HG02973 (cell line): ENCODE results near the gene ARHGAP8.

Experiments used
- ATAC-seq: cut with Tn5 transposase; IDR thresholded peaks from one replicate; pipeline ENCODE4 v1.9.1; 2021; ENCODE audit warnings: moderate library complexity; ENCODE audit not compliant: unreplicated experiment

ARHGAP8 gene

GRCh38 chr22:44752285-44753188, at the start of gene ARHGAP8:
ARHGAP8 (plus strand) TSS chr22:44752575; CDS start chr22:44786528, 33,953 bp downstream.
- no peak for ATAC-seq

GRCh38 chr22:44703255-44703870, 49.0 kb upstream of the ARHGAP8 start:
- no peak for ATAC-seq

DNA sequence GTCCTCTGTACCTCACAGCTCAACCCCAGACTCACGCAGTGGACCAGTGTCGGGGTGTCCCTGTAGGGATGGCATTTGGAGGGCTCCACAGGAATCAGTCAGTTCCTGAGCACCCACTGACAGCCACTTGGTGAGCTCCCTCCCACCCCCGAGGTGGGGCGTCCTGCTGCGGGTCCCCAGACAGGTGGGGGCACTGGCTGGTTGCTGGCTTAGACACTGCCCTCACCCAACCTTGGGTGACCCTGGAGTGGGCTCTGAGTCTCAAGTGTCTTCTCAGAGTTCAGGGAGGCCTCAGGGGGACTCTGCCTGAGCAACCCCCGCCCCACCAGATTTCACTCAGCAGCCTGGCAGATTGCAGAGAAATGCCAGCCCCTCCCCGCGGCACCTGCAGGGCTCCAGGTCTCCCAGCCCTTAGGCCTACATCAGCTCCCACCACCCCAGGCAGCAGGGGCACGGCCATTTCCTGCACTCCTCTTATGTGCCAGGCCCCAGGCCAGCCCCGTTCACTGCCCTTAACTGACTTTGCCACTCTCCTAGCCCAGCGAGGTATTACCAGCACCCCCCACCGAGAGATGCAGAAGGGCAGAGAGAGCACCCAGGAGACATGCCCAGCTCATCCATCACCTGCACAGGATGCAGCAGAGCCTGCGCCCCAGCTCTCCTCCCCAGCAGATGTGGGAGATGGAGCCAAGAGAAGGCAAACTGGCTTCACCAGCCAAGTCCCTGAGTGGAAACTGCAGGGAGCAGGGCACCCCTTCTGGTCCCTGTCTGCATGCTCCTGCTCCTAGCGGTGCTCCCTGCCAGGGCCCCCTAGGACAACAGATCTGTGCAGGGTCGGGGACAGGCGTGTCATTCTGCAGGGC, 48.0 kb upstream of the ARHGAP8 start:
- no peak for ATAC-seq

- ATAC-seq, result no peak
Measured at GRCh38 chr22:44705022-44705297, 47.4 kb upstream of the ARHGAP8 start.

GRCh38 chr22:44706488-44706887, 45.9 kb upstream of the ARHGAP8 start:
- no peak for ATAC-seq

DNA sequence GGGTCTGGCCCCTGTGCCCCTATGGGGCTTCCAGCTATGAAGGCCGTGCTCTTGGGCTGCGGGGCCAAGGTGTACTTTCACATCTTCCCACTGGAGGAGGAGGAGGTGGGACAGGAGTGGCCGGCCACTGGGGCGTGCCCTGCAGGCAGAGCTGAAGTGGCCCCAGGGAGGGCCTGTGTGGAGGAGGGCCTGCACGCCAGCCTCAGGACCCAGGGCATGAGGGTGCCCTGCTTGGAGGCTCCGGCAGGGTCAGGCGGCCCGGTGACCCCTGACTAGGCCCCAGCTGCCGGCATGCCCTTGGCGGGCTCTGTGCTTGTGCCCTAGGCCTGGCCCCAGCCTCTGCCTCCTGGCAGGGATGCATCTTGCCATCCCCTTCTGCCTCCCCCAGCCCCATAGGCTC, 45.2 kb upstream of the ARHGAP8 start:
- ATAC-seq, result no peak

DNA sequence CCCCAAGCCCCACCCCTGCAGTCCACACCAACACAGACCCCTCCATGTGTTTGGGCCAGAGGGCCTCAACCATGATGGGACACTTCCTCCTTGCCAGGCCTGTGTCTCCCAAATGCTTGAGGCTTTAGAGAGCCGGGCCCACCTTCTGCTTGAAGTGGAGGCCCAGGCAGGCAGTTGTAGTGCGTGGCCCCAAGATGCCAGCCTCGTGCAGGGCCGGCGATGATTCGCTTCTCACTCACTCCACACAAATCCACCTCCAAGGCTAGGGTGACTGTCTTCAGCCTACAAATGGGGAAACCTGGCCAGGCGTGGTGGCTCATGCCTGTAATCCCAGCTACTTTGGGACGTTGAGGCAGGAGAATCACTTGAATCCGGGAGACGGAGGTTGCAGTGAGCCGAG, 44.6 kb upstream of the ARHGAP8 start:
- no peak for ATAC-seq

DNA sequence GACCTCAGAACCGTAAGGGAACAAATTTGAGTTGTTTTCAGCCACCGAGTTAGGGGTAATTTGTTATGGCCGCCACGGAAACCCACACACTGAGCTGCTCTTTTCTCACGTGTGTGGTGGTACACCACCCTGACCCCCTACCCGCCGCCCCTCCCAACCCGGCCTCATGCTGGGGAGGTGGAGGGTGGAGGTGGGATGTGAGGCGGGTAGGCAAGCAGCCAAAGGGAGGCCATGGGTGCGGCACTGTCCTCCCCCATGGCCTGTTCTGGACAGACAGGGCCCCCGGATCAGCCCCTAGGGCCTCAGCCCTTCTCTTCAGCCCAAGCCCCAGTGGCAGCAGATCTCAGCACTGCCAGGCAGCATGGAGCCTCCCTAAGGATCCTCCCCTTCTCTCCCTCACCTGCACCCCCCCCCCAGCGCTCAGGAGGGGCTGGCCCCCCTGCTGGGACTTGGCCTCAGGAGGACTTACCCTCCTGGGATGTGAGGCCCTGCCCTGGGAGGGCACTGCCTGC, 42.4 kb upstream of the ARHGAP8 start:
- no peak for ATAC-seq

DNA sequence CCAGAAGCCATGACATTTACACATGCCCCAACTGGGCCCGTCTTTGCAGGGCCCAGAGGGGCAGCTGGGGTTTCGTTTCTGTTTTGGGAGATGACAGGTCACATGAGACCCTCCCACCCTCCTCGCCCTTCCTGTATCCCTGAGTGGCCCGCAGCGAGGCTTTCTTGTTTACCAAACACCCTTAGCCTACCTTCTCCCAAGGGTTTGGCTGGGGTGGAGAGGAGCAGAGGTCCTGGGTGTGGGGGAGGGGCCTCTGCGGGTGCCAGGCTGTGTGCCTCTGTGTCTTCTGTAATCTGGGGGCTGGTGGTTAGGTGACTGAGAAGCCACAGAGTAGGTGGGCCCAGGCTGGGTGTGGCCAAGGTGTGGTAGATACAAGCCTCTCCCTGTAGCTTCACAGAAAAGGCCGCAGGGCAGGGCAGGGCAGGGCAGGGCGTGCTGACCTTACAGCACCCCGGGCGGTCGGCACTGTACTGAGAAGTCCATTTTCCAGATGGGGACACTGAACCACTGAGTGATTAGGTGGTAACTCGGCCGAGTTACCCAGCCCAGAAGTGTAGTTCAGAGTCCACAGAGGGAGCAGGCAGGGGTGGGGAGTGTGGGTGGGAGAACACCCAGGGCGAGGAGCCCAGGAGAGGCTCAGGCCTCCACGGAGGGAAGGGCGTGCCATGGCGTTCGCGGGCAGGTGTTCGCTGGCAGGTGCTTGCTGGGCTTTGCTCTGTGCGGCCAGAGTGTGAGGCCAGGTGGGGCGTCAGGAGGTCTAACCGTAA, 41.7 kb upstream of the ARHGAP8 start:
- ATAC-seq, result no peak

DNA sequence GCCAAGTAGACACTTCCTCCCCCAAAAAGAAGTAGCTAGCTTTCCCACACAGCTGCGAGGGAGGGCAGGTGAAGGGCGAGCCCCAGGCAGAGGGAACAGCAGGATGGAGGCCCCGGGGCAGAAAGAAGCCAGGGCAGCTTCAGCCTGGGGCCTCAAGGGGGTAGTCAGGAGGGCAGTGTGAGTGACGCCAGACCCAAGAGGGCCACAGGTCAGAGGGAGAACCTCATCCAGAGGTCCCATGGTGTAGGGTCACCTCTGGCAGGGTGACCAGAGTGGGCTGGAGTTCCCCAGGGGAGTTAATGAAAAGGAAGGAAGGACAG, 41.2 kb upstream of the ARHGAP8 start:
- no peak for ATAC-seq

GRCh38 chr22:44711690-44712555, 40.5 kb upstream of the ARHGAP8 start:
- ATAC-seq, result no peak

DNA sequence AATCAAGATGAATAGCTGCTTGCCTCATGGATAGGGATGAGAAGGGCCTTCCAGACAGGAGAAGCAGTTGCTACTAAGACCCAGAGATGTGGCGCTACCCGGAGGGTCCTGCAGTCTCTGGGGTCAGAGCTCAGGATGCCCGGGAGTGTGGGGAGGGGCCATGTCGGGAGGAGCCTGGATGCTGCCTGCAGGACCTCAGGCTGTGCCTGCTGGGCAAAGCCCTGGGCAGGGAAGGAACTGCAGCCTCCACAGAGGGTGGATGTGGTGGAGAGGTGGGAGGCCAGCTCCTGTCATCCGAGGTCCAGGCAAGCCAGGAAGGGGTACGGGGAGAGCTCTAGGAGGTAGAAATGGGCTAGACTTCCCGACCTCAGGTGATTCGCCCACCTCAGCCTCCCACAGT, 39.4 kb upstream of the ARHGAP8 start:
- no peak for ATAC-seq

GRCh38 chr22:44714703-44715350, 37.5 kb upstream of the ARHGAP8 start:
- ATAC-seq, result no peak

DNA sequence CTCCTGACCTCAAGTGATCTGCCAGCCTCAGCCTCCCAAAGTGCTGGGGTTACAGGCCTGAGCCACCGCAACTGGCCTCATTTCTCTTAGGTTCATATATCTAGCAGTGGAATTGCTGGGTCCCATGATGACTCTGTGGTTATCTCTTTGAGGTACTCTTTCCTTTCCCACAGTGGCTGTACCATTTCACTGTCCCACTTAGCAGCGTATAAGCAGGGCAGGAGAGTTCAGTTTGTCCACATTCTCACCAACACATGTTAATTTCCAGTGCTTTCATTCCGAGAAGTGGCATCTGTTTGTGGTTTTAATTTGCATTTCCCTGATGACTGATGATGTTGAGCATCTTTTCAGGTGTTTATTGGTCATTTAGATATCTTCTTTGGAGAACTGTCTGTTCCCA, 34.0 kb upstream of the ARHGAP8 start:
- no peak for ATAC-seq

- no peak for ATAC-seq
Measured at GRCh38 chr22:44719586-44720368, 32.6 kb upstream of the ARHGAP8 start.

- ATAC-seq, result no peak
Measured at GRCh38 chr22:44721213-44721612, 31.2 kb upstream of the ARHGAP8 start.

- ATAC-seq, result no peak
Measured at GRCh38 chr22:44722611-44723010, 29.8 kb upstream of the ARHGAP8 start.

- no peak for ATAC-seq
Measured at GRCh38 chr22:44723801-44724200, 28.6 kb upstream of the ARHGAP8 start.

GRCh38 chr22:44724416-44724815, 28.0 kb upstream of the ARHGAP8 start:
- ATAC-seq, result no peak
